Right lobe of liver (tissue), 6 donors: ENCODE measurements around the gene ALPL. TPM values are rescaled to one million over a fixed set of nuclear protein-coding genes. Genes with fewer than 3 reads are reported as not detected.

ENCODE experiments used
- ATAC-seq, 4 donors: fragments of 200-7000 bp; cut with Tn5 transposase; one replicate each; pipeline ENCODE4 v1.9.1; 2020; ENCODE audit warnings: mild to moderate bottlenecking in 4 of 4, moderate library complexity in 4 of 4
- DNase-seq, 3 donors: peaks; one replicate each; pipeline ENCODE4 v3.0.0-alpha.2; 2020
- H3K27ac ChIP-seq, 3 donors: fragments of 200-600 bp; one replicate each; pipeline ENCODE4 v1.8.0; 2022
- H3K27me3 ChIP-seq, 2 donors: fragments of 200-600 bp; one replicate each; pipeline ENCODE4 v1.8.0; 2022
- H3K36me3 ChIP-seq, 4 donors: fragments of 200-600 bp; sonication (generic) in 1 of 4; one replicate each; pipeline versions ENCODE4 v1.5.1 to v1.8.0; 2017 to 2022; ENCODE audit warnings: control low read depth in 1 of 4
- H3K4me1 ChIP-seq, 4 donors: fragments of 200-600 bp; sonication (generic) in 1 of 4; one replicate each; pipeline versions ENCODE4 v1.5.1 to v1.8.0; 2017 to 2022; ENCODE audit warnings: control low read depth in 1 of 4
- H3K4me3 ChIP-seq, 3 donors: fragments of 200-600 bp; one replicate each; pipeline ENCODE4 v1.8.0; 2022
- H3K9me3 ChIP-seq, 4 donors: fragments of 200-600 bp; sonication (generic) in 1 of 4; one replicate each; pipeline versions ENCODE4 v1.5.1 to v1.8.0; 2017 to 2022; ENCODE audit warnings: control low read depth in 1 of 4
- POLR2A ChIP-seq: fragments of 450-650 bp; IDR thresholded peaks from one replicate; pipeline ENCODE4 v1.6.1; 2017; ENCODE audit warnings: antibody characterized with exemption, mild to moderate bottlenecking
- WGBS: methylation state at CpG from one replicate; pipeline ENCODE4 v1.1.6; 2018; ENCODE audit warnings: low coverage, low lambda C conversion rate; ENCODE audit not compliant: insufficient coverage; ENCODE audit errors: missing lambda C conversion rate; 5-methylcytosine and 5-hydroxymethylcytosine counted together
- intact Hi-C, 2 donors: fragments of 100-400 bp; cut with DNase I; formaldehyde crosslinking; loops; one replicate each; pipeline versions ENCODE4 v1.11.2 to v1.14.1; 2022
- total RNA-seq, 6 experiments: library from RNA; depleted of rRNA in 2 of 6; stranded (reverse); fragments of >200 nt in 2 of 6; fragmentation: NEBNext Ultra II Directional in 3 of 6; extraction: Animal tissue kit (Norgen Biotek cat#: 25700) in 3 of 6; gene quantifications; one replicate each; pipeline versions ENCODE4 v1.1.0 to v1.2.4, GENCODE V29; 2016 to 2023
- TF ChIP-seq, protein P1 (sequence below), 4 donors: fragments of 200-600 bp in 3 of 4; fragments of 450-650 bp in 1 of 4; IDR thresholded peaks; one replicate each; pipeline versions ENCODE4 v1.5.1 to v1.8.0; 2016 to 2022; ENCODE audit warnings: antibody characterized with exemption in 4 of 4, mild to moderate bottlenecking in 2 of 4
- donor health status: DM: no; HTN: yes; CAD: no.
- donor health status: DM: no; HTN: no; CAD: no.
- donor health status: DM: no; HTN: no; CAD: no.
- donor health status: DM: no; HTN: yes; CAD: no.
- donor health status: DM: no; HTN: yes; CAD: no.

Gene ALPL
- total RNA-seq, 6 experiments from 2014 or later: 23.2 to 81.5 (median 48.1) TPM

GRCh38 chr1:21620011-21620410 lies 110.8 kb downstream of the ALPL start:
- H3K9me3 ChIP-seq: no peaks in the 10 kb centered on the region
- intact Hi-C loops: no loop called here
- H3K27ac ChIP-seq: no peak overlapping the region
- no CpG with 5 or more reads among the region's 12 CpGs for WGBS
- peak overlapping the region in 2 of 3 donors; percentile 5 to 63 for H3K4me3 ChIP-seq
- no peaks in the 10 kb centered on the region for H3K27me3 ChIP-seq
- TF ChIP-seq, protein P1, sequence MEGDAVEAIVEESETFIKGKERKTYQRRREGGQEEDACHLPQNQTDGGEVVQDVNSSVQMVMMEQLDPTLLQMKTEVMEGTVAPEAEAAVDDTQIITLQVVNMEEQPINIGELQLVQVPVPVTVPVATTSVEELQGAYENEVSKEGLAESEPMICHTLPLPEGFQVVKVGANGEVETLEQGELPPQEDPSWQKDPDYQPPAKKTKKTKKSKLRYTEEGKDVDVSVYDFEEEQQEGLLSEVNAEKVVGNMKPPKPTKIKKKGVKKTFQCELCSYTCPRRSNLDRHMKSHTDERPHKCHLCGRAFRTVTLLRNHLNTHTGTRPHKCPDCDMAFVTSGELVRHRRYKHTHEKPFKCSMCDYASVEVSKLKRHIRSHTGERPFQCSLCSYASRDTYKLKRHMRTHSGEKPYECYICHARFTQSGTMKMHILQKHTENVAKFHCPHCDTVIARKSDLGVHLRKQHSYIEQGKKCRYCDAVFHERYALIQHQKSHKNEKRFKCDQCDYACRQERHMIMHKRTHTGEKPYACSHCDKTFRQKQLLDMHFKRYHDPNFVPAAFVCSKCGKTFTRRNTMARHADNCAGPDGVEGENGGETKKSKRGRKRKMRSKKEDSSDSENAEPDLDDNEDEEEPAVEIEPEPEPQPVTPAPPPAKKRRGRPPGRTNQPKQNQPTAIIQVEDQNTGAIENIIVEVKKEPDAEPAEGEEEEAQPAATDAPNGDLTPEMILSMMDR (IDR thresholded peaks at IDR 0.05): no peak
- TF ChIP-seq POLR2A: no peak
- no peaks in the 10 kb centered on the region for H3K36me3 ChIP-seq
- H3K4me1 ChIP-seq: peaks cover 0 to 57% (median 20%) of the 10 kb centered on the region in 4 donors
- ATAC-seq: no peak
- DNase-seq: no peak

GRCh38 chr1:21620496-21620895 lies 111.3 kb downstream of the ALPL start:
- H3K27ac ChIP-seq: no peak overlapping the region
- H3K36me3 ChIP-seq: no peaks in the 10 kb centered on the region
- intact Hi-C loops: no loop called here
- 29% methylated on average over 1 of the region's 16 CpGs for WGBS
- DNase-seq (peak in 2 of 3 donors; percentile 68 to 70), ATAC-seq (peak; percentile 26 to 42 (median 32))
- H3K4me3 ChIP-seq: peak overlapping the region in 2 of 3 donors; percentile 5 to 63
- TF ChIP-seq POLR2A: no peak
- TF ChIP-seq, protein P1 (IDR thresholded peaks at IDR 0.05): no peak
- H3K9me3 ChIP-seq: no peaks in the 10 kb centered on the region
- H3K4me1 ChIP-seq: peaks cover 0 to 61% (median 23%) of the 10 kb centered on the region in 4 donors
- no peaks in the 10 kb centered on the region for H3K27me3 ChIP-seq

- ATAC-seq (no peak), DNase-seq (no peak)
- TF ChIP-seq, protein P1 (IDR thresholded peaks at IDR 0.05): no peak
- no peak for TF ChIP-seq POLR2A
- peaks cover 0 to 62% (median 23%) of the 10 kb centered on the region in 4 donors for H3K4me1 ChIP-seq
- no peaks in the 10 kb centered on the region for H3K36me3 ChIP-seq
- no peaks in the 10 kb centered on the region for H3K9me3 ChIP-seq
- H3K4me3 ChIP-seq: peak overlapping the region in 2 of 3 donors; percentile 57 to 63
- WGBS: 30% methylated on average over 2 of the region's 7 CpGs
- intact Hi-C loops: no loop called here
- H3K27me3 ChIP-seq: no peaks in the 10 kb centered on the region
- H3K27ac ChIP-seq: no peak overlapping the region
These were observed 111.8 kb downstream of the ALPL start for GRCh38 chr1:21621051-21621450.

GRCh38 chr1:21621761-21622436 lies 112.7 kb downstream of the ALPL start:
- peak overlapping the region; percentile 56 to 63 (median 57) for H3K4me3 ChIP-seq
- DNase-seq (no peak), ATAC-seq (no peak)

More at GRCh38 chr1:21621761-21622436, 112.7 kb downstream of the ALPL start:
- H3K4me1 ChIP-seq: peaks cover 0 to 55% (median 23%) of the 10 kb centered on the region in 4 donors
- H3K27ac ChIP-seq: peak overlapping the region in 1 of 3 donors; percentile 37
- H3K9me3 ChIP-seq: no peaks in the 10 kb centered on the region
- H3K36me3 ChIP-seq: no peaks in the 10 kb centered on the region
- WGBS: 0% methylated on average over 2 of the region's 39 CpGs
- TF ChIP-seq, protein P1 (IDR thresholded peaks at IDR 0.05): no peak
- TF ChIP-seq POLR2A: no peak
- no peaks in the 10 kb centered on the region for H3K27me3 ChIP-seq
- intact Hi-C loops: no loop called here
